Activated T-helper 2 cell treated with anti-CD3 and anti-CD28 coated beads, Interferon-gamma antibody, Interleukin-2, Interleukin-4, amounts not matched to agents 10 μg/mL and 5 μg/mL and 100 μg/mL, durations not matched to agents 14 hours and 24 hours and 36 hours (primary cell): ENCODE measurements around the gene SCO1. TPM values are rescaled to one million over a fixed set of nuclear protein-coding genes. Genes with fewer than 3 reads are reported as not detected.
"Not testable (repeated sequence)": the region's sequence is repeated elsewhere in the genome, so short reads cannot be mapped to it uniquely, and the experiment has no call there.

Experiments used
- DNase-seq: peaks from one replicate; pipeline ENCODE4 v3.0.0; 2021; ENCODE audit warnings: low spot score
- H3K27ac Mint-ChIP-seq: one replicate; pipeline ENCODE4 v1.8.0; 2021; ENCODE audit warnings: mixed read lengths
- H3K27me3 Mint-ChIP-seq: one replicate; pipeline ENCODE4 v1.8.0; 2021; ENCODE audit warnings: low read depth, mixed read lengths
- H3K36me3 Mint-ChIP-seq: one replicate; pipeline ENCODE4 v1.8.0; 2021; ENCODE audit warnings: low read depth, mixed read lengths
- H3K4me1 Mint-ChIP-seq: one replicate; pipeline ENCODE4 v1.8.0; 2021; ENCODE audit warnings: low read depth, mixed read lengths
- H3K4me3 Mint-ChIP-seq: one replicate; pipeline ENCODE4 v1.8.0; 2021; ENCODE audit warnings: low read depth, mild to moderate bottlenecking, moderate library complexity, mixed read lengths
- H3K9me3 Mint-ChIP-seq: one replicate; pipeline ENCODE4 v1.8.0; 2021; ENCODE audit warnings: mixed read lengths
- intact Hi-C: fragments of 100-400 bp; cut with micrococcal nuclease; formaldehyde crosslinking; loops from one replicate; pipeline ENCODE4 v1.15.1; 2023
- total RNA-seq: library from RNA; stranded (reverse); gene quantifications from 2 replicates; pipeline ENCODE4 v1.2.3, GENCODE V29; 2022

Gene SCO1
- total RNA-seq, 1 donor from 2014 or later, result 35.4 TPM

DNA sequence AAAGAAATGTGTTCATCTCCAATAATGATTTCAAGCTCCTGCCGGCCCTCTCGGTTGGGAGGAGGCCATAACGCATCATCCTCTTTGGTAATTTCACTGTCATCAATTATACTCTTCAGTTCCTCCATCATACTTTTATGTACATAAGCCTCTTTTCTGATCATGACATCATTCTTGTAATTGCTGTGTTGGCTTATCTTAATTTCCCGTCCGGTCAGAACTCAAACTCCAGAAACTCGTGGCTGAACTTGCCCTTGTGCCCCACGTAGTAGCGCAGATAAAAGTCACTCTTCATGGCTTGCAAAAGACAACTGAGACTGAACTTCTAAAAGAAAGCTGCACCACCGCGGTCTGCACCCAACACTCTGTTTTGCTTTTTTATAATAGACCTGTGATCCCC lies 18.9 kb upstream of the SCO1 start:
- no peaks in the 10 kb centered on the region for H3K4me1 Mint-ChIP-seq
- no peak overlapping the region for H3K27ac Mint-ChIP-seq
- H3K4me3 Mint-ChIP-seq, result no peak overlapping the region
- no peaks in the 10 kb centered on the region for H3K9me3 Mint-ChIP-seq
- no peak for DNase-seq
- peaks cover 38% of the 10 kb centered on the region for H3K36me3 Mint-ChIP-seq
- H3K27me3 Mint-ChIP-seq, result no peaks in the 10 kb centered on the region
- intact Hi-C loops, result no loop called here

- Mint-ChIP-seq H3K9me3 (no peaks in the 10 kb centered on the region), H3K27me3 (no peaks in the 10 kb centered on the region)
- intact Hi-C loops, result no loop called here
These were observed 16.0 kb upstream of the SCO1 start for GRCh38 chr17:10713318-10713717.

DNA sequence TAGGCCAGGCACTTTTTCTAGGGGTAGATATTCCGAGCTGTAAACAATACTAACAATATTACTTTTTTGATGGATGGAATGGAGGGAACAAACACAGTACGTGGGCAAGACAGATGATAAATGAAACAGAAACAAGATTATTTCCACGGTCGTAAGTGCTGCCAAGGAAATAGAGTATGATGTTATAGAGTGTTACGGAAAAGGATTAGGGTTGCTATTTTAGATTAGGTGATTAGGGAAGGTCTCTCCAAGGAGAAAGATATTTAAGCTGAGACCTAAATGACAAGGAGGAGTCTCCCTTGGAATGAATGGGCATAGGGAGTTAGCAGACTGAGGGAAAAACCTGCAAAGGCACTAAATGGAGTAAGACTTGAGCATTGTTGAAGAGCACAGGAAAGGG lies 8.4 kb upstream of the SCO1 start:
- Mint-ChIP-seq H3K9me3 (no peaks in the 10 kb centered on the region), H3K4me3 (no peak overlapping the region), H3K27ac (no peak overlapping the region), H3K27me3 (no peaks in the 10 kb centered on the region), H3K4me1 (peaks cover 30% of the 10 kb centered on the region), H3K36me3 (peaks cover 54% of the 10 kb centered on the region)
- DNase-seq, result no peak
- intact Hi-C loops, result no loop called here

More at GRCh38 chr17:10713318-10713717, 16.0 kb upstream of the SCO1 start:
- Mint-ChIP-seq H3K4me3 (no peak overlapping the region), H3K27ac (no peak overlapping the region), H3K4me1 (no peaks in the 10 kb centered on the region), H3K36me3 (peaks cover 57% of the 10 kb centered on the region)
- no peak for DNase-seq

- peaks cover 36% of the 10 kb centered on the region for H3K36me3 Mint-ChIP-seq
- H3K27me3 Mint-ChIP-seq, result no peaks in the 10 kb centered on the region
- no peaks in the 10 kb centered on the region for H3K9me3 Mint-ChIP-seq
- intact Hi-C loops, result no loop called here
- no peak for DNase-seq
- H3K4me3 Mint-ChIP-seq, result no peak overlapping the region
- peak overlapping the region; percentile 26 for H3K27ac Mint-ChIP-seq
- peaks cover 37% of the 10 kb centered on the region for H3K4me1 Mint-ChIP-seq
These were observed 5.2 kb upstream of the SCO1 start for GRCh38 chr17:10702574-10702973.

DNA sequence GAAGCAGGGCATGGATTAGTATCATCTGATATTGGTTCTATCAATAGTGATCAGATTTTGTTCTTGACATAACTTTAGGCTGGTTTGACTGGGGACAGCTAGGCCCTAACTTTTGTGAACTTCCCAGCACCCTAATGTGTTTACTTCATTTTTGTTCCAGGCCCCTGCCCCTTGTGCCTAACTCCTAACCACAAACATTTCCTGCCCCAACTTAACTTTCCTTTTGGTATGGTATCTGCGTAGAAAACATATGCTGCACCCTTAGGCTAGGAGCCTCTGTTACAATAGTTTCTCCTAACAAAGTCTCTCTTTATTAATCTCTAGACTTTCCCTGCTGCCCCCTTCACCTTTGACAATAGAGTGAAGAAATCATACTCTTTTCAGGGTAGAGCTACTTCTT lies 2.5 kb upstream of the SCO1 start:
- H3K4me3 Mint-ChIP-seq, result peak overlapping the region; percentile 45
- no peak for DNase-seq
- H3K27me3 Mint-ChIP-seq, result no peaks in the 10 kb centered on the region
- H3K9me3 Mint-ChIP-seq, result no peaks in the 10 kb centered on the region
- intact Hi-C loops, result no loop called here
- peaks cover 40% of the 10 kb centered on the region for H3K4me1 Mint-ChIP-seq
- H3K27ac Mint-ChIP-seq, result peak overlapping the region; percentile 65
- H3K36me3 Mint-ChIP-seq, result peaks cover 31% of the 10 kb centered on the region

DNA sequence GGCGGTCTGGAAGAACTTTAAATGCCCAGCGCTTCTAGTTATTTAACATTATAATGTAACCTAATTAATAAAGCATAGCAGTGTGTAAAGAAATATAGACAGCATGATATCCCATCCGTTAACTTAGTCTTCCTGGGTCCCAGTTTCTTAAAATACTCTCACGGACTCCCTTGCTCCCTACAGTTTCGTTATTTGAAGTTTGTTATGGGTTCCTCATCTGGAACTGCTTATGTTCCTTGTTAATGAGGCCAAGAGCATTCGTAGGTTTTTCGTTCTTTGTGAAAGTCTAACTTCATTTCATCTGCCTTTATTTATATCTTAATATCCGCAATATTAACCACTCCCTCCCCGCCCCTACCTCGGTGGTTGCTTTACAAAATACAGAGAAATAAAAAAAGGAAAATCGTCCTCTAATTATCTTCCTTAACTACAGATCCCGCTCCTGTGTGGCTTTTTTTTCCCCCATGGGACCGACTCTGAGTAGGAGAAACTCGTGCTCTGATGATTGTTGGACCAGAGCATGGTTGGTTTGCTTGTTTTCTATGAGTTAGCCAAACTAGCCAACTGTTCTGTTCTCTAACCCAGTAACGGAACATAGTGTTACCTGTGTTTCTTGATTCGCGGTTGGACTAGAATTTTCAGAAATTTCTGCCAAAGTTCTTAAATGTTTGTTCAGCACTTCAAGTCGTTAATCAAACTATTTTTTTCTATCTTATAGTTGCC lies 924 bp upstream of the SCO1 start:
- Mint-ChIP-seq H3K4me1 (peaks cover 46% of the 10 kb centered on the region), H3K4me3 (peak overlapping the region; percentile 95), H3K36me3 (peaks cover 38% of the 10 kb centered on the region), H3K27me3 (no peaks in the 10 kb centered on the region), H3K27ac (peak overlapping the region; percentile 94), H3K9me3 (no peaks in the 10 kb centered on the region)
- intact Hi-C loops, result no loop called here
- no peak for DNase-seq

DNA sequence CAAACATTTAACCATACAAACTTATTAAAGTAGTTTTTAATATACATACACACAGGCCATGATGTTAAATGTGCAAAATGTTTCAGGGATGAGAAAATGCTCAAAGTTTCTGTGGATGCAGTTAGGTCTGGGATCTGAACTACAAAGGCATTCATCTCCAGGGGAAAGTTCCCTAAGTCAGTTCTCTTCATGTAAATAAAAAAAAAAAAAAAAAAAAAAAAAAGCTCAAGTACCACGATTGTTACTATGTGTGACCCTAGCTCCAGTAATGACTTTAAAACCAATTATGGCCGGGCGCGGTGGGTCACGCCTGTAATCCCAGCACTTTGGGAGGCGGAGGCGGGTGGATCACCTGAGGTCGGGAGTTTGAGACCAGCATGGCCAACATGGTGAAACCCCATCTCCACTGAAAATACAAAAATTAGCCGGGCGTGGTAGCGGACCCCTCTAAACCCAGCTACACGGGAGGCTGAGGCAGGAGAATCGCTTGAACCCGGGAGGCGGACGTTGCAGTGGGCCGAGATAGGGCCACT lies 1.4 kb downstream of the SCO1 start:
- Mint-ChIP-seq H3K36me3 (peaks cover 53% of the 10 kb centered on the region), H3K4me1 (peaks cover 37% of the 10 kb centered on the region)

GRCh38 chr17:10687499-10687898 lies 9.8 kb downstream of the SCO1 start:
- H3K27ac Mint-ChIP-seq, result no peak overlapping the region
- H3K4me1 Mint-ChIP-seq, result peaks cover 18% of the 10 kb centered on the region
- H3K9me3 Mint-ChIP-seq, result no peaks in the 10 kb centered on the region
- no peaks in the 10 kb centered on the region for H3K27me3 Mint-ChIP-seq
- peaks cover 81% of the 10 kb centered on the region for H3K36me3 Mint-ChIP-seq
- DNase-seq, result no peak
- intact Hi-C loops, result no loop called here
- H3K4me3 Mint-ChIP-seq, result no peak overlapping the region

More for the DNA sequence above, 1.4 kb downstream of the SCO1 start:
- Mint-ChIP-seq H3K4me3 (peak overlapping the region; percentile 95), H3K27ac (peak overlapping the region; percentile 93)
- intact Hi-C loops, result loop anchor here (2.0 kb wide), 1 partner anchor 31 kb away; no protein-coding TSS in a partner anchor
- not testable (repeated sequence) for H3K27me3 Mint-ChIP-seq, DNase-seq, H3K9me3 Mint-ChIP-seq

- intact Hi-C loops, result loop anchor here (5.0 kb wide), 1 partner anchor 37 kb away; no protein-coding TSS in a partner anchor
- Mint-ChIP-seq H3K4me3 (no peak overlapping the region), H3K4me1 (peaks cover 3% of the 10 kb centered on the region), H3K27ac (no peak overlapping the region), H3K9me3 (no peaks in the 10 kb centered on the region), H3K27me3 (no peaks in the 10 kb centered on the region), H3K36me3 (peaks cover 73% of the 10 kb centered on the region)
- no peak for DNase-seq
These were observed 13.5 kb downstream of the SCO1 start for GRCh38 chr17:10683853-10684252.

- peaks cover 77% of the 10 kb centered on the region for H3K36me3 Mint-ChIP-seq
- intact Hi-C loops, result loop anchor here (5.0 kb wide), 1 partner anchor 35 kb away; no protein-coding TSS in a partner anchor
- no peak overlapping the region for H3K27ac Mint-ChIP-seq
- H3K4me1 Mint-ChIP-seq, result no peaks in the 10 kb centered on the region
- DNase-seq, result no peak
- H3K27me3 Mint-ChIP-seq, result no peaks in the 10 kb centered on the region
- H3K9me3 Mint-ChIP-seq, result no peaks in the 10 kb centered on the region
- no peak overlapping the region for H3K4me3 Mint-ChIP-seq
These were observed 15.4 kb downstream of the SCO1 start for GRCh38 chr17:10681866-10682446.

DNA sequence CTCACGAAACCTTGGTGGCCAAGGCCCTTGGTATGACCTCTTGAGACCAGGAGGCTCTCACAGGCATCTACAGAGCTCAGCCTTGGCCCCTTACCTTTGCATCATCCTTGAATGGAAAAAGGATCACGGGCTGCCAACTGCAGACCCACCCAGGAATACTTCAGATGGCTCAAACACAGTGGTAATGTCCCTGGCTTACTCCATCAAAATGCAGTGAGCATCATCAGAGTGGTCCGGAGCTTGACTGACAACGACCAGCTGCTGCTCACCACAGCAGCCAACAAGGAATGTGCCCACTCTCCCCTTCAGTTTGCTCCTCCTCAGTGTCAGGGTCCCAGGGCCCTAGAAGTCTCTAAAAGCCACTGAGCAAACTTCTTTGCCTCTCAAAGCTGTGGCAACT lies 22.6 kb downstream of the SCO1 start:
- Mint-ChIP-seq H3K36me3 (peaks cover 41% of the 10 kb centered on the region), H3K27ac (no peak overlapping the region), H3K4me1 (no peaks in the 10 kb centered on the region), H3K4me3 (no peak overlapping the region), H3K27me3 (no peaks in the 10 kb centered on the region), H3K9me3 (no peaks in the 10 kb centered on the region)
- intact Hi-C loops, result no loop called here
- no peak for DNase-seq

DNA sequence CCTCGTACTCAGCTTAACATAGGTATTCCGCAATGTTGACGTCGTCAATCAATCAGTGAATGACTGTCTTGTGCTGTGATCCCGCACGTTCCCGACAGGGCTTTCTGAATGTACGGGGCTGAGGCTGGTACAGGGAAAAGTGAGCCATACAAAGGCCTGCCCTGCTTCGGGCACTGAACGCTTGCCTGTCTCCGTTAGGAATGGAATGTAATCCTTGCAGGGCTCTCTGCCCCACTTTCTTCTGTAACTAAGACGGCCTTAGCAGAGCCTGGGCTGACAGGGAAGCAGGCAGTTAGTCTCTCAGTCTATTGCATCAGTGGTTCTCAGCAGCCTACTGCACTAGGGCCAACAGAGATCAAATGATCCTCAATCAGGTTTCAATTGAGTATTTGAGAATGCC lies 24.0 kb downstream of the SCO1 start:
- Mint-ChIP-seq H3K4me1 (no peaks in the 10 kb centered on the region), H3K9me3 (no peaks in the 10 kb centered on the region), H3K36me3 (peaks cover 31% of the 10 kb centered on the region), H3K27me3 (no peaks in the 10 kb centered on the region), H3K27ac (no peak overlapping the region), H3K4me3 (no peak overlapping the region)
- DNase-seq, result no peak
- intact Hi-C loops, result no loop called here

- Mint-ChIP-seq H3K4me3 (no peak overlapping the region), H3K27ac (no peak overlapping the region), H3K27me3 (no peaks in the 10 kb centered on the region), H3K4me1 (no peaks in the 10 kb centered on the region), H3K9me3 (no peaks in the 10 kb centered on the region), H3K36me3 (peaks cover 3% of the 10 kb centered on the region)
- intact Hi-C loops, result no loop called here
- DNase-seq, result no peak
These were observed 28.6 kb downstream of the SCO1 start for GRCh38 chr17:10668775-10669174.
